ENCODE measurements around the gene IL17F. TPM values are rescaled to one million over a fixed set of nuclear protein-coding genes. Genes with fewer than 3 reads are reported as not detected.

The IL17F gene
- polyA plus RNA-seq, 1 donor (not counting 4 experiments of a cell fraction or from before 2014, with no cell fraction given): not detected

GRCh38 chr6:52286798-52287432, 42.6 kb upstream of the IL17F start:
- H3K9me3 ChIP-seq (ENCODE audit: control insufficient read depth, low read depth, low read length): no peaks in the 10 kb centered on the region
- H3K36me3 ChIP-seq (ENCODE audit: control insufficient read depth in 2 of 2, extremely low read depth in 1 of 2, insufficient read depth in 2 of 2, low read length in 2 of 2): peaks cover 1 to 4% of the 10 kb centered on the region in 2 experiments
- H3K27me3 ChIP-seq (ENCODE audit: control insufficient read depth, extremely low read depth, insufficient read depth, low read length): no peaks in the 10 kb centered on the region
- dilution Hi-C loops (cut with MboI; ENCODE audit: extremely low pct_ligation_motif_present, low sequenced_read_pairs): no loop called here
- no peak overlapping the region for H3K9ac ChIP-seq (ENCODE audit: control insufficient read depth, extremely low read depth, insufficient read depth, low read length)
- FAIRE-seq (no peak), DNase-seq (ENCODE audit: low read depth, low spot score) (peak; percentile 17)
- no peaks in the 10 kb centered on the region for H3K9me1 ChIP-seq (ENCODE audit: control insufficient read depth, extremely low read depth, insufficient read depth, low read length)
- H3K4me2 ChIP-seq (ENCODE audit: control insufficient read depth, extremely low read depth, insufficient read depth, low read depth, low read length): no peak overlapping the region
- H3K4me3 ChIP-seq (ENCODE audit: control insufficient read depth in 2 of 3, extremely low read depth in 1 of 3, insufficient read depth in 2 of 3, low read depth in 1 of 3, low read length in 3 of 3): no peak overlapping the region
- TF ChIP-seq EZH2 (IDR thresholded peaks at IDR 0.05; ENCODE audit: low read length): no peak
- TF ChIP-seq CTCF (optimal IDR thresholded peaks at IDR 0.05 in 1 of 3, IDR thresholded peaks at IDR 0.05 in 1 of 3, conservative IDR thresholded peaks at IDR 0.05 in 1 of 3; ENCODE audit: extremely low read depth in 1 of 3, insufficient read depth in 2 of 3, low read length in 3 of 3): peak; percentile 60 to 79 (median 69)
- H3K4me1 ChIP-seq (ENCODE audit: control insufficient read depth, extremely low read depth, insufficient read depth, low read length): peaks cover 10% of the 10 kb centered on the region
- H3K27ac ChIP-seq (ENCODE audit: control insufficient read depth, insufficient read depth, low read length): no peak overlapping the region
- peaks cover 24% of the 10 kb centered on the region for H3K79me2 ChIP-seq (ENCODE audit: control insufficient read depth, insufficient read depth, low read length)
- H4K20me1 ChIP-seq (ENCODE audit: control insufficient read depth, extremely low read depth, insufficient read depth, low read length): no peaks in the 10 kb centered on the region
- peak overlapping the region; percentile 67 for H2AFZ ChIP-seq (ENCODE audit: control insufficient read depth, low read length)

GRCh38 chr6:52285177-52286068, 41.1 kb upstream of the IL17F start:
- Histone ChIP-seq H3K9me3 (ENCODE audit: control insufficient read depth, low read depth, low read length) (no peaks in the 10 kb centered on the region), H3K36me3 (ENCODE audit: control insufficient read depth in 2 of 2, extremely low read depth in 1 of 2, insufficient read depth in 2 of 2, low read length in 2 of 2) (peaks cover 4 to 9% of the 10 kb centered on the region in 2 experiments), H3K9me1 (ENCODE audit: control insufficient read depth, extremely low read depth, insufficient read depth, low read length) (no peaks in the 10 kb centered on the region), H3K4me3 (ENCODE audit: control insufficient read depth in 2 of 3, extremely low read depth in 1 of 3, insufficient read depth in 2 of 3, low read depth in 1 of 3, low read length in 3 of 3) (peak overlapping the region; percentile 16 to 92 (median 55)), H3K4me1 (ENCODE audit: control insufficient read depth, extremely low read depth, insufficient read depth, low read length) (peaks cover 10% of the 10 kb centered on the region), H2AFZ (ENCODE audit: control insufficient read depth, low read length) (peak overlapping the region; percentile 64), H3K27me3 (ENCODE audit: control insufficient read depth, extremely low read depth, insufficient read depth, low read length) (no peaks in the 10 kb centered on the region), H4K20me1 (ENCODE audit: control insufficient read depth, extremely low read depth, insufficient read depth, low read length) (no peaks in the 10 kb centered on the region), H3K79me2 (ENCODE audit: control insufficient read depth, insufficient read depth, low read length) (peaks cover 24% of the 10 kb centered on the region), H3K4me2 (ENCODE audit: control insufficient read depth, extremely low read depth, insufficient read depth, low read depth, low read length) (peak overlapping the region; percentile 69), H3K9ac (ENCODE audit: control insufficient read depth, extremely low read depth, insufficient read depth, low read length) (no peak overlapping the region), H3K27ac (ENCODE audit: control insufficient read depth, insufficient read depth, low read length) (no peak overlapping the region)
- DNase-seq (ENCODE audit: low read depth, low spot score) (no peak), FAIRE-seq (no peak)
- dilution Hi-C loops (cut with MboI; ENCODE audit: extremely low pct_ligation_motif_present, low sequenced_read_pairs): no loop called here
- TF ChIP-seq EZH2 (IDR thresholded peaks at IDR 0.05; ENCODE audit: low read length) (no peak), CTCF (optimal IDR thresholded peaks at IDR 0.05 in 1 of 3, IDR thresholded peaks at IDR 0.05 in 1 of 3, conservative IDR thresholded peaks at IDR 0.05 in 1 of 3; ENCODE audit: extremely low read depth in 1 of 3, insufficient read depth in 2 of 3, low read length in 3 of 3) (peak in 1 of 3 experiments; percentile 4)
